CD14-positive monocyte (primary cell): ENCODE data around the gene KIT. TPM values are rescaled to one million over a fixed set of nuclear protein-coding genes. Genes with fewer than 3 reads are reported as not detected.

Experiments used
- DNase-seq, 3 donors: peaks; one replicate each; pipeline ENCODE4 v3.0.0-alpha.2; 2011 to 2022
- H2AFZ ChIP-seq: 2 replicates; pipeline ENCODE4 v1.6.0; 2012; ENCODE audit warnings: mild to moderate bottlenecking, low read depth, low read length, inconsistent platforms; ENCODE audit not compliant: insufficient read depth, poor library complexity, severe bottlenecking
- H3K27ac ChIP-seq, 2 donors: 1 replicate in 1 of 2; 2 replicates in 1 of 2; pipeline ENCODE4 v1.5.1; 2012 to 2013; ENCODE audit warnings: low read length in 2 of 2, control low read depth in 1 of 2, inconsistent platforms in 1 of 2, low read depth in 1 of 2, mild to moderate bottlenecking in 1 of 2
- H3K27me3 ChIP-seq, 2 donors: one replicate each; pipeline versions ENCODE4 v1.6.0 to v1.6.1; 2011 to 2013; ENCODE audit warnings: low read length in 2 of 2; ENCODE audit not compliant: control insufficient read depth in 2 of 2, insufficient read depth in 2 of 2
- H3K36me3 ChIP-seq, 2 donors: replicated peaks in 1 of 2; 1 replicate in 1 of 2; 2 replicates in 1 of 2; pipeline versions ENCODE4 v1.5.1 to v1.6.1; 2012 to 2013; ENCODE audit warnings: low read length in 2 of 2, control low read depth in 1 of 2, inconsistent platforms in 1 of 2, mild to moderate bottlenecking in 1 of 2; ENCODE audit not compliant: insufficient read depth in 2 of 2, control insufficient read depth in 1 of 2
- H3K4me1 ChIP-seq, 2 donors: 1 replicate in 1 of 2; 2 replicates in 1 of 2; pipeline versions ENCODE4 v1.5.1 to v1.6.1; 2012 to 2013; ENCODE audit warnings: low read length in 2 of 2, control low read depth in 1 of 2, inconsistent platforms in 1 of 2, mild to moderate bottlenecking in 1 of 2, moderate library complexity in 1 of 2; ENCODE audit not compliant: insufficient read depth in 2 of 2, control insufficient read depth in 1 of 2
- H3K4me2 ChIP-seq: replicated peaks from 2 replicates; pipeline ENCODE3; 2012; ENCODE audit warnings: low read length, moderate library complexity, mild to moderate bottlenecking; ENCODE audit not compliant: poor library complexity, severe bottlenecking; ENCODE audit errors: extremely low read depth
- H3K4me3 ChIP-seq, 3 experiments: fragments of 200-600 bp in 1 of 3; sonication (generic) in 1 of 3; replicated peaks in 1 of 3; 1 replicate in 2 of 3; 2 replicates in 1 of 3; pipeline ENCODE4 v1.5.1; 2011 to 2013; ENCODE audit warnings: low read length in 3 of 3, mild to moderate bottlenecking in 3 of 3, control low read depth in 2 of 3, low read depth in 2 of 3, inconsistent platforms in 1 of 3, moderate library complexity in 1 of 3
- H3K79me2 ChIP-seq: 2 replicates; pipeline ENCODE4 v1.6.0; 2012; ENCODE audit warnings: mild to moderate bottlenecking, control low read depth, inconsistent platforms, low read length, moderate library complexity; ENCODE audit not compliant: insufficient read depth
- H3K9ac ChIP-seq: 2 replicates; pipeline ENCODE4 v1.6.0; 2017; ENCODE audit warnings: low read length, mild to moderate bottlenecking; ENCODE audit not compliant: insufficient read depth, poor library complexity, severe bottlenecking
- H3K9me3 ChIP-seq, 2 donors: replicated peaks in 1 of 2; 1 replicate in 1 of 2; 2 replicates in 1 of 2; pipeline versions ENCODE4 v1.5.1 to v1.6.1; 2012 to 2013; ENCODE audit warnings: low read length in 2 of 2, control low read depth in 1 of 2; ENCODE audit not compliant: control insufficient read depth in 1 of 2, insufficient read depth in 1 of 2
- H4K20me1 ChIP-seq: 2 replicates; pipeline ENCODE4 v1.6.0; 2012; ENCODE audit warnings: mild to moderate bottlenecking, low read length, control low read depth, moderate library complexity; ENCODE audit not compliant: insufficient read depth
- H3K27ac Mint-ChIP-seq, 7 donors: one replicate each; pipeline ENCODE4 v1.8.0; 2020; ENCODE audit warnings: mild to moderate bottlenecking in 7 of 7, mixed read lengths in 7 of 7, moderate library complexity in 6 of 7, inconsistent platforms in 2 of 7
- H3K27me3 Mint-ChIP-seq, 3 donors: one replicate each; pipeline ENCODE4 v1.8.0; 2021 to 2022; ENCODE audit warnings: low read depth in 3 of 3, mild to moderate bottlenecking in 3 of 3, mixed read lengths in 3 of 3, moderate library complexity in 3 of 3, inconsistent platforms in 1 of 3
- H3K36me3 Mint-ChIP-seq, 2 donors: one replicate each; pipeline ENCODE4 v1.8.0; 2020; ENCODE audit warnings: mixed read lengths in 2 of 2, inconsistent platforms in 1 of 2, mild to moderate bottlenecking in 1 of 2
- H3K4me1 Mint-ChIP-seq: one replicate; pipeline ENCODE4 v1.8.0; 2020; ENCODE audit warnings: mild to moderate bottlenecking, mixed read lengths
- H3K4me3 Mint-ChIP-seq, 2 donors: one replicate each; pipeline ENCODE4 v1.8.0; 2020; ENCODE audit warnings: mild to moderate bottlenecking in 2 of 2, mixed read lengths in 2 of 2, moderate library complexity in 1 of 2
- H3K9me3 Mint-ChIP-seq, 7 donors: one replicate each; pipeline ENCODE4 v1.8.0; 2020 to 2022; ENCODE audit warnings: mixed read lengths in 7 of 7, mild to moderate bottlenecking in 6 of 7, moderate library complexity in 6 of 7, inconsistent platforms in 2 of 7
- WGBS: methylation state at CpG from one replicate; pipeline ENCODE4 v1.1.5; 2013; ENCODE audit warnings: missing lambda C conversion rate; ENCODE audit not compliant: insufficient coverage; 5-methylcytosine and 5-hydroxymethylcytosine counted together
- intact Hi-C, 2 donors: fragments of 100-400 bp; cut with micrococcal nuclease; formaldehyde crosslinking; loops; one replicate each; pipeline versions ENCODE4 v1.15.0 to v1.15.1; 2023
- polyA plus RNA-seq, 3 donors: library from polyadenylated mRNA; depleted of rRNA in 1 of 3; unstranded in 2 of 3; stranded (reverse) in 1 of 3; fragments of 300-500 nt in 2 of 3; fragments of >200 nt in 1 of 3; fragmentation: Illumina TruSeq in 2 of 3; gene quantifications; 1 replicate in 2 of 3; 2 replicates in 1 of 3; pipeline ENCODE4 v1.2.3, GENCODE V29; 2012 to 2021
- TF ChIP-seq, protein P1 (sequence below): fragments of 200-600 bp; IDR thresholded peaks from one replicate; pipeline ENCODE4 v1.8.0; 2022; ENCODE audit warnings: antibody characterized with exemption, mild to moderate bottlenecking

Gene KIT
- polyA plus RNA-seq, 3 donors, result not detected

DNA sequence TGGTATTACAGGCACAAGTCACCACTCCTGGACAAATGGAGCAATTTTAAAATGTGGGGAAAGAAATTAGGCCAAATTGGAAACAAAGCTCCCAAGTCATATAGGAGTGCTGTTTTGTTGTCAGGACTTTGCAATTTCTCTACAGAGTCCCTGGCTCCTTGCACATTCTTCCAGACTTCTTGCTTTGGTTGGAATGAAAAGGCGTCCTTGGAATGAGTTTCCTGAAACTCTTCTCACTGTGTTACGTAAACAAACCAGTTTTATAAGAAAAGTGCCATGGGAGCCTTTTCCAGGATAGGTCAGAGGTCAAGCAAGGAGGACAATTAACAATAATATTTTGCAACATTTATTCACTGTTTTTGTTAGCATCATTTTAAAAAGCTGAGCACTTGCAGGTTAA lies 32.4 kb upstream of the KIT start:
- DNase-seq, result no peak
- no peaks in the 10 kb centered on the region for H3K36me3 Mint-ChIP-seq
- Histone ChIP-seq H3K4me3 (no peak overlapping the region), H2AFZ (no peak overlapping the region), H3K79me2 (no peaks in the 10 kb centered on the region), H3K27me3 (peaks cover 0 to 3% of the 10 kb centered on the region in 2 donors), H4K20me1 (no peaks in the 10 kb centered on the region), H3K9ac (no peak overlapping the region), H3K9me3 (no peaks in the 10 kb centered on the region), H3K27ac (no peak overlapping the region), H3K4me1 (no peaks in the 10 kb centered on the region), H3K36me3 (no peaks in the 10 kb centered on the region), H3K4me2 (no peak overlapping the region)
- TF ChIP-seq, protein P1, sequence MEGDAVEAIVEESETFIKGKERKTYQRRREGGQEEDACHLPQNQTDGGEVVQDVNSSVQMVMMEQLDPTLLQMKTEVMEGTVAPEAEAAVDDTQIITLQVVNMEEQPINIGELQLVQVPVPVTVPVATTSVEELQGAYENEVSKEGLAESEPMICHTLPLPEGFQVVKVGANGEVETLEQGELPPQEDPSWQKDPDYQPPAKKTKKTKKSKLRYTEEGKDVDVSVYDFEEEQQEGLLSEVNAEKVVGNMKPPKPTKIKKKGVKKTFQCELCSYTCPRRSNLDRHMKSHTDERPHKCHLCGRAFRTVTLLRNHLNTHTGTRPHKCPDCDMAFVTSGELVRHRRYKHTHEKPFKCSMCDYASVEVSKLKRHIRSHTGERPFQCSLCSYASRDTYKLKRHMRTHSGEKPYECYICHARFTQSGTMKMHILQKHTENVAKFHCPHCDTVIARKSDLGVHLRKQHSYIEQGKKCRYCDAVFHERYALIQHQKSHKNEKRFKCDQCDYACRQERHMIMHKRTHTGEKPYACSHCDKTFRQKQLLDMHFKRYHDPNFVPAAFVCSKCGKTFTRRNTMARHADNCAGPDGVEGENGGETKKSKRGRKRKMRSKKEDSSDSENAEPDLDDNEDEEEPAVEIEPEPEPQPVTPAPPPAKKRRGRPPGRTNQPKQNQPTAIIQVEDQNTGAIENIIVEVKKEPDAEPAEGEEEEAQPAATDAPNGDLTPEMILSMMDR, result no peak
- intact Hi-C loops, result no loop called here
- H3K4me3 Mint-ChIP-seq, result no peak overlapping the region
- peaks cover 2 to 10% (median 7%) of the 10 kb centered on the region in 3 donors for H3K27me3 Mint-ChIP-seq
- H3K27ac Mint-ChIP-seq, result no peak overlapping the region
- WGBS, result 90% methylated on average over 2 of the region's 2 CpGs
- no peaks in the 10 kb centered on the region for H3K4me1 Mint-ChIP-seq
- H3K9me3 Mint-ChIP-seq, result no peaks in the 10 kb centered on the region

DNA sequence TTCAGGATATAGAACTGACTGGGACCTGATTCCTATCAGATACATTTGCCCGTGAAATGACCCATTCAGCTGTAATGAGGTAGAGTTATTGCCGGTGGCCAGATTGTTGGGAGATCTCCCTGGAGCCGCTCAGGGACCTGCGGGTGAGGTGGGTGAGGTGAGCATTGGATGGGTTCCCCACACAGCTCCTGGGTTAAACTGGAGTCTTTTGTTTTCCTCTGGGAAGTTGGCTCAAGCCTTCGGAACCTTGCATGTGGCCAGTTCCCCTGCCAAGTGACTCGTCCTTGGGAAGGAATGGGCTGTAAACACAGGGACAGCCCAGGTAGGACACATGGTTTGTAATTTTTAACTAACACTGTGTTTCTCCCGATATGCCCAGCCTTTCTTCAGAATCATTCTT lies 31.6 kb upstream of the KIT start:
- Histone ChIP-seq H3K4me1 (no peaks in the 10 kb centered on the region), H3K27ac (no peak overlapping the region), H3K36me3 (no peaks in the 10 kb centered on the region), H3K9ac (no peak overlapping the region), H3K4me3 (no peak overlapping the region), H3K4me2 (no peak overlapping the region), H4K20me1 (no peaks in the 10 kb centered on the region), H2AFZ (no peak overlapping the region), H3K27me3 (peaks cover 0 to 3% of the 10 kb centered on the region in 2 donors), H3K79me2 (no peaks in the 10 kb centered on the region), H3K9me3 (no peaks in the 10 kb centered on the region)
- TF ChIP-seq, protein P1, result no peak
- peaks cover 0 to 2% (median 0%) of the 10 kb centered on the region in 7 donors for H3K9me3 Mint-ChIP-seq
- no peaks in the 10 kb centered on the region for H3K4me1 Mint-ChIP-seq
- no peaks in the 10 kb centered on the region for H3K36me3 Mint-ChIP-seq
- H3K4me3 Mint-ChIP-seq, result no peak overlapping the region
- peaks cover 2 to 8% (median 7%) of the 10 kb centered on the region in 3 donors for H3K27me3 Mint-ChIP-seq
- no peak for DNase-seq
- intact Hi-C loops, result no loop called here
- no peak overlapping the region for H3K27ac Mint-ChIP-seq
- 86% methylated on average over 6 of the region's 7 CpGs for WGBS
